HG03025 (cell line): Measurements from ENCODE around the gene ESPN.

Experiments
- ATAC-seq: cut with Tn5 transposase; IDR thresholded peaks from one replicate; pipeline ENCODE4 v1.9.1; 2021; ENCODE audit warnings: mild to moderate bottlenecking, moderate library complexity; ENCODE audit not compliant: unreplicated experiment, low FRiP score

ESPN gene

DNA sequence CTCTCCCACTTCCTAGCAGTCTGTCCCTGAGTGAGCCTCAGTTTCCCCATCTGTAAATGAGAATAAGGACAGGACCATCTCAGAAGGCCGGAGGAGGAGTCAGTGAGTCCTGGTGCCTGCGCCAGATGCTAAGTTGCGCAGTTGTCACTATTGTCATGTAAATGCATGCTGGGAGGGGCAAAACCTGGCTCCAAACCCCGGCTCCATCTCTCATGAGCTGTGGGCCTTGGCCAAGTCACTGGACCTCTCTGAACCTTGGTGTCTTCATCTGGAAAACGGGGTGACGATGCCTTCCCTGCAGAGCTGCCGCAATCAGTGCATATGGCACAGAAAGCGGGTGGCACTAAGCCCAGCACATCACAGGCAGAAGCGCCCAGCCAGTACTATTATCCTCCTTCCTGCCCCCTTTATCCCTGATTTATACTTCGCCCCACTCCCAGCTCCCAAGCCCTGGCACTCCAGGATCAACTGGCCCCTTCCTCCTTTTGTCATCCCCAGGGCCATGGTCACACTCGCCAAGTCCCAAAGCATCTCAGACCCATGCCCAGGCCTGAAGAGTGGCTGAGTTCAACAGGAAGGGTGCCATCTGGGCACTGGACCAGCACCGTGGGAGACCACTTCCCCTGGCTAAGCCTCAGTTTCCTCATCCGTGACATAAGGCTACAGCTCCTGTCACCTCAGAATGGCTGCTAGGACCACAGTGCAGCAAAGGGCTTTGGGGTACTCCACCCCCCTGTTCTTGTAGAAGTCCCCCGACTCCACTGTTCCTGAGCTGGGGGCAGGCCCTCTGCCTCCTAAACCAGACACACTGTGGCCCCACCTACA, 71.2 kb downstream of the ESPN start:
- no peak for ATAC-seq

GRCh38 chr1:6496365-6496721, 71.8 kb downstream of the ESPN start:
- ATAC-seq, result no peak

DNA sequence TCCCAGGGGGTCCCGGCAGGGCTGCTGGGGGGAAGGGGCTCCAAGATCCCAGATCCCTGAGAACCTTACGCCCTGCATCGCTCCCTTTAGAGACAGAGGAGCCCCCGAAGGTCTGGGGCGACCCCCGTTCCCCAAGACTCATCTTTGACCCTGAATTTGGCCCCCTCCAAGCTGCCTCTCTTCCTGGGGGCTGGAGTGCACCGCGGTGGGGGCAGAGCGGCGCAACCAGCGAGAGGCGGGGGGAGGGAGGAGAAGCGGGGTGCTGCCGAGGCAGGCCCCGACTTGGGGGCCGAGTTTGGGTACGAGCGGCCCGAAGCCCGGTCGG, 72.3 kb downstream of the ESPN start:
- no peak for ATAC-seq

DNA sequence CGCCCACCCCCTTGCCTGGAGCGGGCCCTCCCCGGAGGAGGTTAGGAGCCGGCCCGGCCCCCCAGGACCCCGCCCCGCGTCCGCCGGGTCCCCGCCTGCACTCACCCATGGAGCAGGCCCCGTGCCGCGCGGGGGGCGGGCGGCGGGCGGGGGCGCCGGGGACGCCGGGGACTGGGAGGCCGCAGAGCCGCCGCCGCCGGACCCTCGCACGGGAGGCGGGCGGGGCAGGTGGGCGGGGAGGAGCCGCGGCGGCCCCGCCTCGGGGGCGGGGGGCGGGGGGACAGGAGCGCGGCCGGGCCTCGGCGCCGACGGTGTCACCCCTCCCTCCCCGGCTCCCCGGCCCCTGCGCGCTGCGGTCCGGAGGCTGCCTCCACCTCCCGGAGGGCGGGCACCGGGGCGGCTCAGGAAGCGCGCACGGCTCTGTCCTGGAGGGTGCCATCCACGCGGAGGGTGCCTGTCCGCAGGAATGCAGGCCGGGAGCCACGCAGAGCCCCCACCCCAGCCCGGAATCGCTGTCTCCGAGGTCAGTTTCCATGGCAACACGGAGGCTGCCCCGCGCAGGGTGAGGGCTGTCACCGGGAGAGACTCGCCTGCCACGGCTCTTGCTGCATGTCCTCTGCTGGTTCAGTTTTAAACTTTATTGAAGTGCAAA, 72.8 kb downstream of the ESPN start:
- no peak for ATAC-seq

- ATAC-seq, result no peak
Observed at GRCh38 chr1:6497867-6498575, 73.4 kb downstream of the ESPN start.

DNA sequence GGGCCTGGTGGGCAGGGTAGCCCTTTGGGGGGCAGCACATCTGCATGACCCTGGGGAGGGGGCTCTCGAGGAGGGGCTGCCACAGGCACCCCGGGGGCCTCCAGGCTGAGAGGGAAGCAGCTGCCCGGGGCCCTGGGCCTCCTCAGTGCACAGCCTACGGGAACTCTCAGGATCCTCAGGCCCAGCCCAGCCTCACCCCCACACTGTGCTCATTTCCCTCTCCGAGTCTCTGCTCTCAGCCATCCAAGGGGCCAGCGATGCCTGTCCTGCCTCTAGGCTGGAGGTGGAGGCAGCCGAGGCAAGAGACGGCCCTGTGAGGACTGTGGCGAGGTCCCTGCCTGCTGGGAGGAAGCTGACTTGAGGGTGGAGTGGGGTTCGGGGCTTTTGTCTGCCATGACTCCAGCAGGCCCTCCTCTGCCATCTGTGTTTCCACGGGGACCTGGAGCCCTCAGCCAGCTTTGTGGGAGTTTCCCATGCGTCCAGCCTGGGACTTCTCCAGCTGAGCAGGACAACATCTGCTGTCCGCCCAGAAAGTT, 74.1 kb downstream of the ESPN start:
- no peak for ATAC-seq

DNA sequence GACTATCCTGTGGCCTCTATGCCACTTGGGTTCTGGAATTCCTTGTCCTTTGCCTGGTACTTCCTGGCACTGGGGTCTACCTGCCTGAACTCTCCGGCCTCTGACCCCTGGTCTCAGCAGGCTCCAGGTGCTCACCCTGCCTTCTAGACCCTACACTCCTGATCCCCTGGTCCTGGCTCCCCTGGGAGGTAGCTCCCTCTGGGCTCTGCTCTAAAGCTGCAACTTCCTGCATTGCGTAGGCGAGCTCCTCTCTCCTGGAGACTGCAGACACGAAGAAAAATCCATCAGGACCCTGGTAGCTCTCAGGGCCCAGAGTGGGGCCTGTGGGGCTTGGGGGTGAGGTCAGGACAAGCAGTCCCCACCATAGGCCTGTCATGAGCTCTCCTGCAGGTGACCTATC, 74.7 kb downstream of the ESPN start:
- no peak for ATAC-seq

GRCh38 chr1:6500544-6501278, 76.1 kb downstream of the ESPN start:
- ATAC-seq, result no peak

- ATAC-seq, result no peak
Observed at GRCh38 chr1:6501279-6501813, 76.8 kb downstream of the ESPN start.

DNA sequence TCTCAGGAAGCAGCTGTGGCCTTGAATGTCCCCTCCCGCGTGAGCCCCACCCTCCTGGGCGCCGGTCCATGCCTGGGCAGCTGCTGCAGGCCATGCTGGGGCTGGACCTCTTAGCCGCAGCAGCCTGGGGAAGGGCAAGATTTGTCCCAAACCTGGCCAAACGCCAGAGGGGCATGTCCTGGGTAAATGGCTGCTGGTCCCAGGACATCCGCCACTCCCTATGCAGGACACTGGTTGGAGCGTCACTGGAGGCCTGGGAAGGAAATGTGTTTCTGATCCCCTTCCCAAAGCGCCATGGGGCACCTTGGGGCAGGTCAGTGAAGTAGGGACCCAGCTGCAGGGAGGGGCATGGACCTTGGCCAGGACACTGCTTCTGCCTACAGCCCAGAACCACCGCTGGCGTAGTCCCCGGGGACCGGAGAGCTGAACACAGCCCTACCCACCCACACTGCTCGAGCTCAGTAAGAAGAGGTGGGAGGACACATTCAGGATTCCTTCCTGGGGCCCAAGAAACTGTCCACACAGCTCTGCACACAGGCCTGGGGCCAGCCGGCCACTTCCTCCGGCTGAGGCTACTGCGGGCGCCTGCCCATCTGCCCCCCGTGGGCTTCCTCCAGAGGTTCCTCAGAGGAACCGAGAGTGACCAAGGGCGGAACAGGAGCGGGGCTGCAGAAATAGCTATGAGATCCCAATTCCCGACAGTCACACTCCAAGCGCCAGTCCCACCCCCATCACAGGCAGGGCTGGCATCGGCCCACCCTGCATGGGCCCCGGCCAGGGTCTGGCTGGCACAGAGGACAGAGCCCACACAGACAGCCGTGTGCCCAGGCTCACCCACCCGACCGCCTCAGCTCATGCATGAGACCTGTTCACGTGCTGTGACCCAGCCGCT, 77.7 kb downstream of the ESPN start:
- ATAC-seq, result no peak

DNA sequence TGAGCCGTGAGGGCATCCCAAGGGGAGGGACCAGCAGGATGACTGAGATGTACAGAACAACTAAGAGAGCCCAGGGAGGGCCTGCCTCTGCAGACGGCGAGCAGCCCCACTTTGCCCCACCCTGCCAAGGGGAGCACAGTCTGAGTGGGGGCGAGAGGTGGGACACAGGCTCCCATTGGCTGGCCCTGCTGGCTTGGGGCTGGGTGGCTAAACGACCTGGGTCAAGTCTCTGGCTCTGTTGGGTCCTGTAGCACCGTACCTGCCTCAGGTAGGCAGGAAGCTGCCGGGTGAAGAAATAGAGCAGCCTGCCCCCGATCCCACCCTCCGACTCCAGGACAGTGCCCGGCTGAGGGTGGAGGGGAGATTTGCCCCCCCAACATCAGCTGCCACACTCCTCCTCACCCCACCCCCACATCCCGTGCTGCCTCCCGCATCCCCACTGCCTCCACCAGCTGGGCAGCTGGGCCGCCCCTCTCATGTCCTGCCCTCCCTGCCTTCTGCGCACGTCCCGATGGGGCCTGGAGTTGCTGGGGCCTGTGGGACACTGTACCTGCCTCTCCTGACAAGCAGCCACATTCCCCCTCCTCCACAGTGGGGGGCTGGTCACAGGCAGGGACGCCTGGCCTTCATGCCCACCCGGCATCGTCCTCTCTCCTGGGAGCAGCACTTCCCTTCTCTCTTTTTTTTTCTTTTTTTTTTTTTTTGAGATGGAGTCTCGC, 79.5 kb downstream of the ESPN start:
- no peak for ATAC-seq

DNA sequence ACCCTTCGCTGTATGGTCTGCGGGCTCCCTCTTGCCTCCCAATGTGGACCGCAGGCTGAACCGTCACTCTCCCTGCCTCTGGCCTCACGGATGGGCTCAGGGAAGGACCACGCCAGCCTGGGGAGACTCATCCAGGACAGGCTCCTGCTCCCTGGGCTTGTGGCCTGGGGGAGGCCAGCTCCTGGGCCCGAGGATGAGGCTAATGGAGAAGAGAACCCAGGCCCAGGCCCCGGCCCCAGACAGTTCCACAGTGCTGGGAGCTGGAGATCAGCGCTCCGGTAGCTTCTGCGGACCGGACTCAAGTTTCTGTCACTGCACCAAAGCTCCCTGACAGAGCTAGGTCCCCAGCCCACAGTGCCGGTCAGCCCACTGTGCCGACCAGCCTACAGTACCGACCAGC, 80.3 kb downstream of the ESPN start:
- no peak for ATAC-seq

GRCh38 chr1:6505367-6506209, 81.0 kb downstream of the ESPN start:
- no peak for ATAC-seq

DNA sequence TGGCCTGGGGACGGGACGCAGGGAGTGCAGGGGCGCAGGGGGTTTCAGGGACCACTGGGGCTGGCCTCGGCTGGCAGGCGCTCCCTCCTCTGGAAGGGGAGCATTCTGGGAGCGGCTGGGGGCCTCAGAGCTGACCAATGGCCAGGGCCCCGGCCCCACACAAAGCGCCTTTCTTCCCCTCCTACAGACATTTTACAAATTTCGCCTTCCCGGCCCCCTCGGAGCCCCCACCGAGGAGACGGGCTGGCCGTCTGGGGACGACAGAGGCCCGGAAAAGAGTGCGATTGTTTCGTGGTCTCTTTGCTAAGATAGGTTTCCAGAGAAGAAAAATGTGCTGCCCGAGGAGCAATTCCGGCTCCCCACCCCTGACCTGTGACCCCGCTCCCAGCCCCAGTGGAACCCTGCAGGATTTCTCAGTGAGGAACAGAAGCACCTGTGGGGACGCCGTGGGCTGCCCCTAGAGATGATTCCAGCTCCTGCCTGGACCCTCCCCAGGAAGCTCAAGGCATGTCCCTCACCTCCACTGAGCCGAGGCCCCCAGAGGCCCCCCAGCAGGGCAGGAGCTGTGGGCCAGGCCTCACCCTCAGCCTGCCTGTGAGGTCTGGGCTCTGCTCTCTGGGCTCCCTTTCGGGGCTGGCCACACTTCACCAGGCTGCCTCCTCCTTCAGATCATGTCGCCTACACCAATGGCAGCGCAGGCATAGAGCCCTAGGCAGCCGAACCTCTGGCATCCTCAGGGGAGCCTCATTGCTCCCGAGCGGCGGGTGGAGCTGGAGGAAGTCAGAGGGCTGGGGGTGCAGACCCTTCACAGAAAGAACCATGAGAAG, 81.8 kb downstream of the ESPN start:
- ATAC-seq, result no peak

- no peak for ATAC-seq
Observed at GRCh38 chr1:6507037-6507428, 82.5 kb downstream of the ESPN start.

- ATAC-seq, result no peak
Observed at GRCh38 chr1:6507461-6507911, 82.9 kb downstream of the ESPN start.

DNA sequence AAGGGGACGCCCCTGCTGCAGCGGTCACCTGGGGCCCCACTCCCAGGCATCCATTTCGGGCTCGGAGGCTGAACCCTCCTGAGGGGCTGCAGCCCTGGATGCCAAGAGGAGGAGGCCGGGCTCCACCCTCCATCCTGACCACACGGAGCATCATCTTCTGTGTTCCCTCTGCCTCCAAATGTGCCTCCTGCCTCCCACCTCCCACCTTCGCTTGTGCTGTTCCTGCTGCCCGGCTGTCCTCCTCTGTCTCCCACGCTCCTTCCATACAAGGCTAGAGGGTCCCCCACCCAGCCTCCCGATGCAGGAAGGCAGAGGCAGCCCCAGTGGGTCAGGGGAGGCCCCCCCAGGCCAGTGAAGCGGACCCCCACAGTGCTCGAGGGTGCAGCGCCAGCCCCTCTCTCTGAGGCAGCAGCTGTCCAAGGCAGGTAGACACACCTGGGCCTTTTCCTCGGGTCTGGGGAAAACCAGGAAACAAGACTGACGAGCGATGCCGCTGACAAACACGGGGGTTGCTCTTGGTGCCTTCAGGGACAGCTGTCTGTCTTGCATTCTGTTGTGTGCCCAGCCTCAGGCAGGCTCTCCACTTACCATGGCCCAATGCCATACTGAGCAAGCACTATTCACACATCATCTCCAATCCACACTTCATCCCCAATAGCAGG, 83.7 kb downstream of the ESPN start:
- no peak for ATAC-seq
